Measurements from ENCODE around the gene PTPRE. TPM values are rescaled to one million over a fixed set of nuclear protein-coding genes. Genes with fewer than 3 reads are reported as not detected.

The PTPRE gene
- total RNA-seq, 1 experiment from 2014 or later = 0.70 TPM

DNA sequence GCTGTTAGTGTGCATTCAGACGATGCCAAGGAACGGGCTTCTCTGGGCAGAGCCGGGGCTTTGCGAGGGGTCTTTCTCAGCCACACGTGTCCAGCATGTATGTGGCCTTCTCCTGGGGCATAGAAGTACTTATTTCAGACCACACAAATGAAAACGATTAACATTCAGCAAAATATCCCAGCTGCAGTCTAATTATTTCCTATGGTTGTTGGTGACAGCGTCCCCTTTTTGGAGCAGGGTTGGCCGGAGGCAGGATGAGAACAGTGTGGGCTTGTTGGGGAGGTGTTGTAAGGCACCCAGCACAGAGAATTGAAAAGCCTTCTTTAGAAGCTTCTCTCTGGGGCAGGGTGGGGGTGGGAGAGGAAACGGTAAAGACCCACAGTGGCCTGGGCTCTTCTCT, 54.2 kb downstream of the PTPRE start:
- WGBS (ENCODE audit: extremely low coverage, insufficient read length, low lambda C conversion rate) = no CpG with 5 or more reads among the region's 9 CpGs

More for the DNA sequence above, 54.2 kb downstream of the PTPRE start:
- Histone ChIP-seq H3K9ac (ENCODE audit: extremely low read depth, insufficient read length, low read length) (no peak overlapping the region), H3K4me1 (ENCODE audit: insufficient read depth, low read length) (peaks cover 5% of the 10 kb centered on the region; the same call in 1 of the 2 replicates), H2BK12ac (ENCODE audit: insufficient read length, low read depth, low read length) (no peak overlapping the region), H2BK5ac (ENCODE audit: insufficient read length, low read length) (no peak overlapping the region), H2BK120ac (ENCODE audit: low read depth, low read length, poor library complexity, severe bottlenecking) (no peak overlapping the region), H3K18ac (ENCODE audit: insufficient read length, low read depth, low read length) (no peak overlapping the region), H2BK15ac (ENCODE audit: low read depth, low read length) (no peak overlapping the region), H3K4ac (ENCODE audit: low read depth, low read length) (no peak overlapping the region), H4K5ac (ENCODE audit: insufficient read length, low read depth, low read length) (no peak overlapping the region), H3K56ac (ENCODE audit: insufficient read length, low read depth, low read length) (no peak overlapping the region), H3K79me2 (ENCODE audit: insufficient read depth, low read length) (no peaks in the 10 kb centered on the region), H4K8ac (replicated peaks; ENCODE audit: insufficient read length, low read depth, low read length) (no peak overlapping the region), H3K79me1 (ENCODE audit: insufficient read depth, low read depth, low read length, poor library complexity, severe bottlenecking) (no peaks in the 10 kb centered on the region), H2BK20ac (ENCODE audit: low read depth, low read length, poor library complexity, severe bottlenecking) (no peak overlapping the region), H2AK5ac (ENCODE audit: insufficient read length, low read length) (no peak overlapping the region), H4K91ac (ENCODE audit: insufficient read length, low read depth, low read length) (no peak overlapping the region), H2AFZ (ENCODE audit: low read length) (no peak overlapping the region), H3K14ac (ENCODE audit: insufficient read depth, low read length) (no peak overlapping the region), H3K23me2 (ENCODE audit: insufficient read length, low read depth, low read length, poor library complexity, severe bottlenecking) (no peaks in the 10 kb centered on the region), H3K23ac (ENCODE audit: insufficient read length, low read depth, low read length) (no peak overlapping the region), H3K4me2 (ENCODE audit: insufficient read depth, insufficient read length, low read length) (no peak overlapping the region), H3K9me3 (ENCODE audit: control insufficient read depth, low read depth, low read length) (no peaks in the 10 kb centered on the region), H3K27me3 (ENCODE audit: insufficient read depth, low read length) (no peaks in the 10 kb centered on the region), H3K27ac (ENCODE audit: insufficient read length, low read depth, low read length) (no peak overlapping the region), H3T11ph (ENCODE audit: low read length) (no peak overlapping the region), H4K20me1 (ENCODE audit: control insufficient read depth, insufficient read depth, insufficient read length) (no peaks in the 10 kb centered on the region)
- Mint-ChIP-seq H3K9me3 (no peaks in the 10 kb centered on the region; a peak in 2 of 5 replicates), H3K4me1 (peaks cover 27 to 33% of the 10 kb centered on the region in 2 experiments), H3K4me3 (no peak overlapping the region), H3K27me3 (ENCODE audit: low read depth) (no peaks in the 10 kb centered on the region; the same call in 1 of the 2 replicates), H3K36me3 (ENCODE audit: insufficient read depth in 1 of 3, low read depth in 3 of 3) (no peaks in the 10 kb centered on the region), H3K27ac (no peak overlapping the region)
- DNase-seq = no peak
- TF ChIP-seq, protein P1, sequence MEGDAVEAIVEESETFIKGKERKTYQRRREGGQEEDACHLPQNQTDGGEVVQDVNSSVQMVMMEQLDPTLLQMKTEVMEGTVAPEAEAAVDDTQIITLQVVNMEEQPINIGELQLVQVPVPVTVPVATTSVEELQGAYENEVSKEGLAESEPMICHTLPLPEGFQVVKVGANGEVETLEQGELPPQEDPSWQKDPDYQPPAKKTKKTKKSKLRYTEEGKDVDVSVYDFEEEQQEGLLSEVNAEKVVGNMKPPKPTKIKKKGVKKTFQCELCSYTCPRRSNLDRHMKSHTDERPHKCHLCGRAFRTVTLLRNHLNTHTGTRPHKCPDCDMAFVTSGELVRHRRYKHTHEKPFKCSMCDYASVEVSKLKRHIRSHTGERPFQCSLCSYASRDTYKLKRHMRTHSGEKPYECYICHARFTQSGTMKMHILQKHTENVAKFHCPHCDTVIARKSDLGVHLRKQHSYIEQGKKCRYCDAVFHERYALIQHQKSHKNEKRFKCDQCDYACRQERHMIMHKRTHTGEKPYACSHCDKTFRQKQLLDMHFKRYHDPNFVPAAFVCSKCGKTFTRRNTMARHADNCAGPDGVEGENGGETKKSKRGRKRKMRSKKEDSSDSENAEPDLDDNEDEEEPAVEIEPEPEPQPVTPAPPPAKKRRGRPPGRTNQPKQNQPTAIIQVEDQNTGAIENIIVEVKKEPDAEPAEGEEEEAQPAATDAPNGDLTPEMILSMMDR (conservative IDR thresholded peaks at IDR 0.05) = no peak

Data from H9 (cell line).